Medulla oblongata (tissue), 1 donor: Measurements from ENCODE around the gene LARGE2.

Source experiments
- DNase-seq: peaks from one replicate; pipeline ENCODE4 v3.0.0-alpha.2; 2015; ENCODE audit errors: extremely low spot score

The LARGE2 gene

DNA sequence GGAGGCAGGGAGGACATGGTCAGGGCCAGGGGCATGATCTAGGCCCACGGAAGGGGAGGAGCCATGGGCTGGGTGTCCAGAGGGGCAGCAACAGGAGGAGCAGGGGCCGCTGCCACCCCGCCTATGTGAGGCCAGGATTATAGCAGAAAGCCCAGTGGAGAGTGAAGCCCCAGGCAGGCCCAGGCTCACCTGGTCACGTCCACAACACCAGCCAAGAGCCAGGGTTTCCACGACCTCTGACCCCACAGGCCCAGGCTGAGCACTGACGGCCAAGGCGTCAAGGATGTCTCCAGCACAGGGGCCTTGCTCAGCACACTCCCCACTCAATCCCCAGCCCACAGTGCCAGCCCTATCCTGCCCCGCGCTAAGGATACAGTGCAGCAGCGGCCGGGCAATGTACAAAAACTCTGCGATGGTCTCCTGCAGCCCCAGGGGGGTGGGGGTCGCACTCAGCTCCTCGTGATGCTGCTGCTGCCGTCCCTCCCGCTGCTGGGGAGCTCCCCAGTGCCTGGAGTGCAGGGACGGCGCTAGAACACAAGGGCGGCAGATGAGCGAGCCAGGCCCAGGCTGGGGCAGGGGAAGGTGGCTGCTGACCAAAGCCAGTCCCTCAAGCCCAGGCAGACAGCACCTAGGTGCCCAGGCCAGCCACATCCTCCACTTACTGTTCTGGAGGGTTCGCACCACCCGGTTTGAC lies 8.4 kb upstream of the LARGE2 start:
- DNase-seq, result no peak

DNA sequence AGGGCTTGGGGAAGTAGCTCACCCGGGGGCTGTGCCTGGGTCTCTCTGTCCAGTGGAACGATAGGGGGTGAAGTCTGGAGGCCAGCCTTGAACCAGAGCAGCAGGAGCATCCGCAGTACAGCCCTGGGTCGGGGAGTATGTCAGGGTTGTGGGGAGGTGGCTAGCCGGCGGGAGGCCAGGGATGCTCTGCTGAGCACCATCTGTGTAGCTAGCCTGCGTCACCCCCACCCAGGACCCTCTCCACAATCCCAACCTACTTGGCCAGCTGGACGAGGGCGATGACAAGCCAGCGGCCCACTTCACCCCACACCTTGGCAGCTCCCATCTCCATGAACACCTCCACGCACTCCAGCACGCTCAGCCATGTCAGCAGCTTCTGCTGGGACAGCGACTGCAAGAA lies 7.0 kb upstream of the LARGE2 start:
- DNase-seq, result no peak

DNA sequence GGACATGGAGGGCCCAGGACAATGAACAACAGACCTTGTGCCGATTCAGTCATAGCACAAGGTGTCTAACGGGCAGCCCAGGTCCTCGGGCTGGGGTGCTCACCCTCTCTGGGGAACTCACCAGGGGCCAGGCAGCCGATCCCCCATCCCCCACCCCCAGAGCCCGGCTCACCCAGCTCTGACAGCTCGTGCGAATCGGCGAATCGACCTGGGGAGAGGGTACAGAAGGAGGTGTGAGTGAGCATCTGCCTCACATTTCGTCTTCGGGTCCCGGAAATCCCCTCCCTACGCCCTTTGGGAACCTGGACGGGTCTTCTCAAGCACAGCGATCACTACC lies 5.2 kb upstream of the LARGE2 start:
- DNase-seq, result no peak

DNA sequence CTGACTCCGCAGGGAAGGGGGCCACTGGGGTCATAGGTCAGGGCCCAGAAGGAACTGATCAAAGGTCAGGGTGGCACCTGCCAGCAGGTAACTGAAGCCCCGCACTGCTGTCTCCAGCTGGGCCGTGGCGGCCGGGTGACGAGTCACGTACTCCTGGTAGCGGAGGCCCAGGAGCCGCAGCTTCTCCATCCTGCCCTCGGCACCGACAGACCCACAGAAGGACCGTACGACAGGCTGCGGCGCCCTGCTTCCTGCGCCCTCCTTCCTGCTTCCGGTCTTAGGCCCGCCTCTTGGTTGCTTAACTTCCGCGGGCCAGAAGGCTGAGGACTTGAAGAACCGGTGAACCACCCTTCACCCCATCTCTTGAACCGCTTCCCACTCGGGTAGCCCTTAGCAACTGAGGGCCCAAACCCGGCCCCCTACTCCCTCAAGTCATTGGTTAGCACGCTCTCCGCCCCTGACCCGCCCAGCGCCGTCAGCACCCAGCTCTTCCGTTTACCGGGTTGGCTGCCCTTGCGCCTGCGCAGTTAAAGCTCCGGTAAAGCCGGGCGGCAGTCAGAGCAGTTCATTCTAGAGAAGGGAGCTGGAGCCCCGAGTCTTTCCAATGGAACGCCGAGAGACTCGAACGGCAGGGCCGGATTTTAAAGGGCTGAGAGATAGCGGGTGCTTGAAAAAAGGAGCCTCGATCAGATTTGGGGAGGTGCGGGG lies 4.7 kb upstream of the LARGE2 start, which contains the start of gene PEX16:
TSS of gene PEX16 (minus strand) at position 255 of the 708 bp plus-strand sequence. CDS start at position 189, 66 bp downstream.
- DNase-seq, result peak; percentile 98

DNA sequence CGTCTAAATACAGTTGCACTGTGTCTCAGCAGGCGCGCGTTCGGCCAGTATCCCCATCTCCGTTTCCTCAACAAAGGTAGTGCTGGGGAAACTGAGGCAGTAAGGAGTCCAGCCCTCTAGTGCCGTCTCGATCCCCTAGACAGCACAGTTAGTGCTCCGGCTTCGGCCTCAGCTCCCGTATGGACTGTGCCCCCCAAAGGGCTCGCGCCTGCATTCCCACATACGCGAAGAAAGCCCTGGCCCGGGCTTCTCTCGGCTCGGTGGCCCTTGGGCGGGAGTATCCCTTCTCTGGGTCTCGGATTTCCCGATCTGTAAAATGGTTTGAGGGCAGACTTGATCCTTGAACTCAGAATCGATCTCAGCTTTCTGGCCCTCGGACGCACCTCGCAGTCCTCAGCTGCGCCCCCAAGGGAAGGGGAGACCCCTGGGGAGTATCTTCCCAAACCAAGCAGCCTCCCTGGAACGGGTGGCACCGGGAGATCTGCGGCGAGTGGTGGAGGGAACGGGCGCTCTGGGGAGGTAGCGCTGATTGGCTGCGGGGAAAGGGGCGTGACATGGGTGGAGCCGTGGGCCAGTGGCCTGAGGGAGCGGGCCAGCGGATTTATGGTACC lies 4.0 kb upstream of the LARGE2 start:
- DNase-seq, result peak; percentile 84

DNA sequence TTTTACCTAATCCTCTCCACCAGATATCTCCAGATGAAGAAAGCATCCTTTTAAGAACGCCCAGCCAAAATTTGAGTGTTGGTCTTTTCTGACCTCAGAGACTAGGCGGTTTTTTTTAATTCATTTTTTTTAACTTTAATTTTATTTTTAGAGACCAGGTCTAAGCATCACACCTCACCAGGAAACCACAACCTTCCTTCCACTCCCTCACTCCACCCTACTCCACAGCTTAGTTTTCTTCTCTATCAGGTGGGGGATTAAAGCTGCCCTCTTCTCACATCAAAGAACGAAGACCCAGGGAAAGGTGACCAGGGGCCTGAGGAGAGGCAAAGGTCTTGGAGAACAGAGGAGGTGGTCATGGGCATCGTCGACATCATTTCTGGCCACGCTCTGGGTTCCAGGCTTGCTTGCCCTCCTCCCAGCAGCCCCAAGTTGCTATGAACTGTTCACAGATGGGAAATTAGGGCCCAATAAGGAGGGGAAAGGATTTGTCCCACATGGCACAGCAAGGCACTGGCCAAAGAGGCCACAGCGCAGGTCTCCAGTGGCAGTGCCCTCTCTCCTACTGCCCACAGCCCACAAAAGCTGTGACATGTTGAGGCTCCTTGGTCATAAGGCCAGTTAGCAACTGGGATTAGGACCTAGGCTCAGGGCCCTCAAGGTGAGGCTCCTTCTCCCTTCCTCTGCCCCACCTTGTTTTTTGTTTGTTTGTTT lies 3.3 kb upstream of the LARGE2 start:
- no peak for DNase-seq

DNA sequence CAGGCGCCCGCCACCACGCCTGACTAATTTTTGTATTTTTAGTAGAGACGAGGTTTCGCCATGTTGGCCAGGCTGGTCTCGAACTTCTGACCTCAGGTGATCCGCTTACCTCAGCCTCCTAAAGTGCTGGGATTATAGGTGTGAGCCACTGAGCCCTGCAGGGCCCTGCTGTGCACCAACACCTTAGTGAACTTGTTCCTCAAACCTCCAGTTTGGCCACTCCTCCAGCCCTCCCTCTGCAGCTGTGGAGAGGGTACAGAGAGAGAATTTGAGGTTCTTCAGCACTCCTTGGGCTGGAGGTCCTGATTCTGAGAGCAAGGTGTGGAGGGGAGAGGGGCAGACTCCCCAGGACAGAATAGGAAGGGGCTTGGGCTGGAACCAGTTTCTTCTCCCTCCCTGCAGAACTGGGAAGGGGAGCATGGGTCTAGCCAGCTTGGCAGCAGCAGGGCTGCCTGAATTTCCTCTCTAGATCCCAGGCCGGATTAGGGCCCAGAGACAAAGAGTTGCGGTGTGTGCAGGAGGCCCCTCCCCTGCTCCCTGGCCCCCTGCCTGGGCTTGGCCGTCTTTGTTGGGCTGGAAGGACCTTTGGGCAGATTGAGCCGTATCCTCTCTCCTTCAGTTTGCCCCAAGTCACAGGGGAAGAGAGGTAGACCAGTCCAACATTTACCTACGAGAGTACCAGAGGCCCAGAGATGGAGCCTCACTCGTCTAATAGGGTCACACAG lies 2.5 kb upstream of the LARGE2 start:
- DNase-seq, result no peak

DNA sequence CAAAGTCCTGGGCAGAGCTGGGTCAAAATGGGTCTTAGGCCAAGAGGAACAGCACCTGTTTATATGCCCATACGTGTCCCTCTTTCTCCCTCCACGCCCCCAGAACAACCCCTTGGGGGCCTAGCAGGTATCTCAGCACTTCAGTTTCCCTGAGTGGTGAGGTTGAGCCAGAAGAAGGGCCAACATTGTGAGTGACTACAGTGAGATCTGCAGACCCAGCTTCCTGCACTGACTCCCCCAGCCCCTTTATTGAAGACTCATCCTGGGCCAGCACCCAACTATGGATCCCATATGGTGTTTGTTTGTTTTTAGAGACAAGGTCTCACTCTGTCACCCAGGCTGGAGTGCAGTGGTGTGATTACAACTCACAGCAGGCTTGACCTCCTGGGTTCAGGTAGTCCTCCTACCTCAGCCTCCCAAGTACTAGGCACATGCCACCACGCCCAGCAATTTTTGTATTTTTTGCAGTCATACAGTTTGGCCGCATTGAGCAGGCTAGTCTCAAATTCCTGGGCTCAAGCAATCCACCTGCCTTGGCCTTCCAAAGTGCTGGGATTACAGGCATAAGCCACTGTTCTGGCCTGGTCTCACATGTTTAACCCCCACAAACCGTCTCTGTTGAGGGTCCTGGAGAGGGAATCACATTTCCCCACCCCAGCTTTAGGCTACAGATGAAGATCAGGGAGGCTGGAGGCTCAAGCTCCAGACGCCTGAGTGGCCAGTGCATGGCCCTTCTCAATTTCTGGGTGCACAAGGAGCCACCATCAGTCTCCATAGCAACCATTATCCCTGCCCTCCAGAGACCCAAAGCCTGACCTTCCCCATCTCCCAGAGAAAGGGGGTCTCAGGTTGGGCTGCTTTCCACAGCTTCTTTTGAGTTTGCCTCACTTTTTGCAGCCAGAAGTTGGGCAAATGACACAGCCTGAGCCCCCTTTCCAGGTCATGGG lies 1.7 kb upstream of the LARGE2 start:
- no peak for DNase-seq

DNA sequence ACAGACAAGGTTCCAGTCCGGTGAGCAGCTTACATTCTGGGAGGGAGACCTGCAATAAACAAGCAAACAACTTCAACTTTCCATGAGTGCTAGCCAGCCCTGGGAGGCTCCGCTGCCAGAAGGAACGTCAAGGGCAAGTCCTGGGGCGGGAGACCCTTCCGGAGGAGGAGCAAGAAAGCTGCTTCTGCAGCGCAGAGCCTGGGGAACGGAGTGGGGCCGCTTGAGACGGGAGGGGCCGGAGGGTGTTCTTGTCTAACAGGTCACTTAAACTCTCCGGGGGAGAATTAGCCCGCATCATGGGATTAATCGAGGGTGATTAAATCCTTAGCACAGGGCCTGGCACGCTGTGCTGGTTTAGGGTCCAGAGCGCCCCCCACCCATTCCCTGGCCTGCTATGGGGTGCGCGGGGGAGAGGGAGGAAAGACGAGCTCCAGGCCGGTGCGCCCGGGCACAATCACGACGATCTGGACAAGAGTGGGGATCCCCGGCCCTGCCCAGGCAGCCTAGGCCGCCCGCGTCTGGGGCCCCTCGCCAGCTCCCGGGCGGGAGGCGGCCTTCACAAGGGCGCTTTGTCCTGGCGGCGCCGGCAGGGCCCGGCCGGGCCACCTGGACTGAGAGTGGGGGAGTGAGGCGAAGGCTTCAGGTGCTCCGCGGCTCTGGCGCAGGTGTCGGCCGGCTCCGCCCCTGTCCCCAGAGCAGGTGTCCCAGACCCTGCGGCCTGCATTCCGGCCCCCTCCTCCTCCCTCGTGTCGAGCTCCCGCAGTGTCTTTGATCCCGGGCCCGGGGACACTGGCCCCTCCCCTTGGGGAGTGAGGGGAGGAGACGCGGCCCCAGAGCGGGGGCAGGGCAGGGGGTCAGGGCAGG lies 663 bp upstream of the LARGE2 start:
- no peak for DNase-seq

DNA sequence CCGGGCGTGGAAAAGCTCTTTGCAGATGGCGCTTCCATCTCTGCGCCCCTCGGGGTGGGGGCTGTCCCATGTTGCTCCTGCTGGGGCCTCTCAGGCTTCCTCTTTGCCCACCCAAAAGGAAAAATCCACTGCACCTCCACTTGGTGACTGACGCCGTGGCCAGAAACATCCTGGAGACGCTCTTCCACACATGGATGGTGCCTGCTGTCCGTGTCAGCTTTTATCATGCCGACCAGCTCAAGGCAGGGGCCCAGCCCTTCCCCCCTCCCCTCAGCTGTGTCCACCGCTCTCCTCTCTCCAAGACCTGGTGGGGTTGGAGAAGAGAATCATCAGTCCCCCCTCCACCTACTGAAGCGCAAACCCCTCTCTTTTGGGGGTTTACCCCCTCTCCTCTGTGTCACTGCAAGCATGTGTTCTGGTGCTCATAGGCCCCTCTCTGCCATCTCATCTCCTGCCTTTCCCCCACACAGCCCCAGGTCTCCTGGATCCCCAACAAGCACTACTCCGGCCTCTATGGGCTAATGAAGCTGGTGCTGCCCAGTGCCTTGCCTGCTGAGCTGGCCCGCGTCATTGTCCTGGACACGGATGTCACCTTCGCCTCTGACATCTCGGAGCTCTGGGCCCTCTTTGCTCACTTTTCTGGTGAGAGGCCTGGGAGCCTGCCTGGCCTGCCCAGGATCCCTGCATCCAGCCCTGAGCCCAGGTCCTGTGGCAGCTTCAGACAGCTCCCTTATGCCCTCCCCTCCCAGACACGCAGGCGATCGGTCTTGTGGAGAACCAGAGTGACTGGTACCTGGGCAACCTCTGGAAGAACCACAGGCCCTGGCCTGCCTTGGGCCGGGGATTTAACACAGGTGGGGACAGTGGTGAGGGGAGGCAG lies 1.8 kb downstream of the LARGE2 start:
- DNase-seq, result no peak

DNA sequence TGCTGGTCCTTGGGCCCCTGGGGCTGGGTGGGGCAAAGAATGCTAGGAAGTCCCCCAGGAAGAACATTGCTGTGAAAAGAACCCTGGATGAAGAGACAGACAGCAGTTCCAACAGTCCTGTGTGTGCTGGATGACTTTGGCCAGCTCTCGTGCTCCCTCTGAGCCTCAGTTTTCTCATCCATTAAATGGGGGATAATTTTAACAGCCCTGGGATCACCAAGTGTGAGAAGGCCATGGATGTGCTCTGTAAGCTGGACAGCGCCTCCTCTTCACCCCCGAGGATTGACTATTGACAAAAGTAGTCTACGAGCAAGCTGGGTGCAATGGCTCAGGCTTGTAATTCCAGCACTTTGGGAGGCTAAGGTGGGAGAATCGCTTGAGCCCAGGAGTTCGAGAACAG lies 2.5 kb downstream of the LARGE2 start:
- no peak for DNase-seq

DNA sequence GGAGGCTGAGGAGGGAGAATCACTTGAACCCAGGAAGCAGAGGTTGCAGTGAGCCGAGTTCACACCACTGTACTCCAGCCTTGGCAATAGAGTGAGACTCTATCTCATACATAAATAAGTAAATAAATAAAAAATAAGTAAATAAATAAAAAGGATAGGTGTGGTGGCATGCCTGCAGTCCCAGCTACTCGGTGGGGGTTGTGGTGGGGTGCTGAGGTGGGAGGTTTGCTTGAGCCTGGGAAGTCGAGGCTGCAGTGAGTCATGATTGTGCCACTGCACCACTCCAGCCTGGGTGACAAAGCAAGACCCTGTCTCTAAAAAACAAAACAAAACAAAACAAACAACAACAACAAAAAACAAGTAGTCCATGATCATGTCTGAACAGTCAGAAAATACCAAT lies 3.1 kb downstream of the LARGE2 start:
- DNase-seq, result no peak

DNA sequence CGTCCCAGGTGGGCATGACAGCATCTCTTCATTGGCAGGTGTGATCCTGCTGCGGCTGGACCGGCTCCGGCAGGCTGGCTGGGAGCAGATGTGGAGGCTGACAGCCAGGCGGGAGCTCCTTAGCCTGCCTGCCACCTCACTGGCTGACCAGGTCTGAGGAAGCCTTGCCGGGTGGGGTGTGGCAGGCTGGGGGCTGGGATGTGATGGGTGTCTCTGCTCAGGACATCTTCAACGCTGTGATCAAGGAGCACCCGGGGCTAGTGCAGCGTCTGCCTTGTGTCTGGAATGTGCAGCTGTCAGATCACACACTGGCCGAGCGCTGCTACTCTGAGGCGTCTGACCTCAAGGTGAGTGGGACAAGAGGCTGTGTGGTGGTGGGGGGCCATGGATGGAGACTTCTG lies 3.5 kb downstream of the LARGE2 start:
- DNase-seq, result no peak

DNA sequence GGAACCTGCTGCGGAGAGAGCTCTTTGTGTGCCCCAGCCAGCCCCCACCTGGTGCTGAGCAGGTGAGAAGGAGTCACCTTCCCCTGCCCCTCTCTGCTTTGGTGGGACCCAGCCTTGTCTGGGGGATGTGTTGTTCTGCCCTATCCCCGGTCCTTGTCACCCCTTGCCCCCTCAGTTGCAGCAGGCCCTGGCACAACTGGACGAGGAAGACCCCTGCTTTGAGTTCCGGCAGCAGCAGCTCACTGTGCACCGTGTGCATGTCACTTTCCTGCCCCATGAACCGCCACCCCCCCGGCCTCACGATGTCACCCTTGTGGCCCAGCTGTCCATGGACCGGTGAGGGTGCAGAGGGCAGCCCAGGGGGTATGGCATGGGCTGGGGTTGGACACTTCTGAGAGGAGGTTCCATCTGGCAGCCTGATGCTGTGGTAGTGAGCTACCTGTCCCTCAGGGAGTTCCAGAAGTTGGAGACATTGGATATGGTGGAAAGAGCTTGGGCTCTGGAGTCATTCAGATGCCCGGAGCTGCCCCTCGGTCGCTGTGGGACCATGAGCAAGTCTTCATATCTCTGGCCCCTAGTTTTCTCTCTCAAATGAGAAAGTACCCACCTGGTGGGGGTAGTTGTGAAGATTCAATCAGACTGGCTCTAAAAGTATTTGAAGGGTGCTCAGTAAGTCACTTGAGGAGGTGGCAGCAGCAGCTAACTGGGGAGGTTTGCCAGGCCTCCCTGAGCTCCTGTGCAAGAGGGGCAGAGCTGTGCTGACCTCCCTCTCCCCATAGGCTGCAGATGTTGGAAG lies 4.3 kb downstream of the LARGE2 start:
- DNase-seq, result no peak

DNA sequence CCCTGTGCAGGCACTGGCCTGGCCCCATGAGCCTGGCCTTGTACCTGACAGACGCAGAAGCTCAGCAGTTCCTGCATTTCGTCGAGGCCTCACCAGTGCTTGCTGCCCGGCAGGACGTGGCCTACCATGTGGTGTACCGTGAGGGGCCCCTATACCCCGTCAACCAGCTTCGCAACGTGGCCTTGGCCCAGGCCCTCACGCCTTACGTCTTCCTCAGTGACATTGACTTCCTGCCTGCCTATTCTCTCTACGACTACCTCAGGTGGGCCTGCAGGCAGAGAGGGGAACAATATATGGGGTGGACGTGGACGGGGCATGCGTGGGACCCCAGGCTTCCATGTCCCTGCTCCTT lies 4.9 kb downstream of the LARGE2 start:
- DNase-seq, result no peak

DNA sequence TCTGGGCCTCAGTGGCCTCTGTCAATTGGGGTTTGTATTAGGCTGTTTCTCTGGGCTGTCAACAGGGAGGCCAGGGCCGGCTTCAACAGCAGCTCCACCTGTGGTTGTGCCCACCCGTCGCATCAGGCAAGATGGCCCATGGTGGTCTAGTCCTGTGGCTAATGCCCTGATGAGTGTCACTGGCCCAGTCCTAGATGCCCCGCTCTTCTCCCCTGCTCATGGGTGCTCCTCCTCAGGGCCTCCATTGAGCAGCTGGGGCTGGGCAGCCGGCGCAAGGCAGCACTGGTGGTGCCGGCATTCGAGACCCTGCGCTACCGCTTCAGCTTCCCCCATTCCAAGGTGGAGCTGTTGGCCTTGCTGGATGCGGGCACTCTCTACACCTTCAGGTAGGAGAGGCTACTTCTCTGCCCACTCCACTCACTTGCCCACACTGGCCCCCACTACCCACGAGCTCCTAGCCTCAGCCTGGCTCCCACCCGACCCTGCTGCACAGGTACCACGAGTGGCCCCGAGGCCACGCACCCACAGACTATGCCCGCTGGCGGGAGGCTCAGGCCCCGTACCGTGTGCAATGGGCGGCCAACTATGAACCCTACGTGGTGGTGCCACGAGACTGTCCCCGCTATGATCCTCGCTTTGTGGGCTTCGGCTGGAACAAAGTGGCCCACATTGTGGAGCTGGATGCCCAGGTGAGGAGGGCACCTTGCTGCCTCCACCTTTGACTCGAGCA lies 5.4 kb downstream of the LARGE2 start:
- no peak for DNase-seq

DNA sequence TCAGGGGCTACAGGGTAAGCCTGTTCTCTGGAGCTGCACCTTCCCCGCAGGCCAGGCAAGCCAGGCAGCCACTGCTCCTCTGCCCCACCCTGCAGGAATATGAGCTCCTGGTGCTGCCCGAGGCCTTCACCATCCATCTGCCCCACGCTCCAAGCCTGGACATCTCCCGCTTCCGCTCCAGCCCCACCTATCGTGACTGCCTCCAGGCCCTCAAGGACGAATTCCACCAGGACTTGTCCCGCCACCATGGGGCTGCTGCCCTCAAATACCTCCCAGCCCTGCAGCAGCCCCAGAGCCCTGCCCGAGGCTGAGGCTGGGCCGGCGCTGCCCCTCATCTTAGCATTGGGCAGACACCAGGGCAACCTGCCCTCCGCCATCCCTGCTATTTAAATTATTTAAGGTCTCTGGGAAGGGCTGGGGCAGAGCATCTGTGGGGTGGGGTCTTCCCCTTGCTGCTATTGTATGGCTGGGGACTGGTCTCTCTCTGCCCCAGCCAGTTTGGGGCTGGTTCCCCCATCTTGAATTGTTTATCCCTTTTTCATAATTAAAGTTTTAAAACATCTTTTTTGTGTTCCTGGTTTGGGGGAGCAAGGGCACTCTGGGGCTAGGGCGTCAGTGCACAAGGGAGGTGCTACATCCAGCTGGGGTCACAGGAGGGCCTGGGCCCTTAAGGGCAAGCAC lies 6.2 kb downstream of the LARGE2 start:
- no peak for DNase-seq
